GM13977 (cell line): Measurements from ENCODE around the gene DLG2.

Experiments used
- DNase-seq: peaks from one replicate; pipeline ENCODE4 v3.0.0; 2012; ENCODE audit warnings: low spot score
- CTCF ChIP-seq: IDR thresholded peaks from 2 replicates; pipeline ENCODE4 v1.5.1; 2012; ENCODE audit warnings: mild to moderate bottlenecking, control low read depth; ENCODE audit not compliant: insufficient read depth; ENCODE audit errors: extremely low read depth, missing control alignments
- in situ Hi-C: fragments of 300-500 bp; cut with MboI; formaldehyde crosslinking; loops from one replicate; pipeline ENCODE4 v1.12.0; 2022; ENCODE audit warnings: low sequenced_read_pairs, low pct_unique_long_range_greater_than_20kb, mixed read lengths, inconsistent platforms; ENCODE audit not compliant: unreplicated experiment

Gene DLG2

GRCh38 chr11:84045146-84045545, 1582.0 kb downstream of the DLG2 start:
- no peak for DNase-seq
- no peak for TF ChIP-seq CTCF
- in situ Hi-C loops = no loop called here

DNA sequence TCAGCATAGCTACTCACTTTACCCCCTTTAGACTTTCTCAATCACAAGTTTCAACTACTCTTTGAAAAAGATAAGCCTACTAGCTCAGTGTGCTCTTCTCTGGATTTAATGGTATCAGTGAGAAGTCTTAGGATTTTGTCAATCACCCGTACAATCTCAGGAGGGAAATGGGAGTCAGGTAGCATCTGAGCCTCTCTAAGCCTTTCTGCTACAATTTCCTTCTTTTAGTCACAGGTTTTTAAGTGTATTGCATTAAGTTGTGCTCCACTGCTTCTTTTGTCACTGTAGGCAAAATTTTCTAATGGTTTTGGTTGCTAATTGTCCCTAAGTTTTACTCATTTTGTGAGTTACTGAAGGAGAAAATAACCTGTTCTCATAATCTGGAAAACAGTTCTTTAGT, 1582.4 kb downstream of the DLG2 start:
- DNase-seq = no peak
- in situ Hi-C loops = no loop called here
- TF ChIP-seq CTCF = no peak

DNA sequence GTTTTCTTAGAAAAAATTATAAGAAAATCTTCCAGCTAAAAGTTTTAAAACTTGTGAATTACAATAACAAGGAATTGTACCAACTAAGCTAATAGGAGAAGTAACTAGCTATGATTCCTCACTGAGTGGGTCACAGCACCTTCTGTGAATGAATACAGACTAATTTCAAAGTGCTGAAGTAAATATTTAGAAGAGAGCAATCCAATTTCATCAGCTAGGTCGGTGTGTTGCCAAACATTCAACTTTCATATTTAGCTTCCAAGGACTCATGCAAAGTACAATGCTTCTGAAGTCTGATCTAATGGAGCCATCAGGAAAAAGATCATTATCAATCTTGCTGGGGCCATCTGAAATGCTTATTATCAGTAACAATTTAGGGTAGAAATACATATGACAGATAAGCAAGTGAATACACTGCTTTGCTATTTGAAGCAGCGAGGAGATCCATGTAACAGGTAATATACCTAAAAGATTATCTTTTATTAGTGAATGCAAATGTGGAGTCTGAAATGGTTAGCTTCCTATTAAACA, 1590.4 kb downstream of the DLG2 start:
- no peak for DNase-seq
- in situ Hi-C loops = no loop called here
- no peak for TF ChIP-seq CTCF

- no peak for DNase-seq
- in situ Hi-C loops = no loop called here
- no peak for TF ChIP-seq CTCF
Observed at GRCh38 chr11:84035645-84036044, 1591.5 kb downstream of the DLG2 start.

GRCh38 chr11:84034484-84034883, 1592.7 kb downstream of the DLG2 start:
- in situ Hi-C loops = no loop called here
- no peak for DNase-seq
- no peak for TF ChIP-seq CTCF

GRCh38 chr11:84024266-84024665, 1602.9 kb downstream of the DLG2 start:
- TF ChIP-seq CTCF = no peak
- no peak for DNase-seq
- in situ Hi-C loops = no loop called here

- in situ Hi-C loops = no loop called here
- no peak for TF ChIP-seq CTCF
- DNase-seq = no peak
Observed at GRCh38 chr11:84022695-84023094, 1604.4 kb downstream of the DLG2 start.
